Stimulated activated CD4-positive, alpha-beta T cell treated with anti-CD3 and anti-CD28 coated beads, Interleukin-1b, Interleukin-23, amount 100 ng/mL, for 48 hours (primary cell): ENCODE measurements around the gene LMAN1L.

Experiments used
- DNase-seq: peaks from one replicate; pipeline ENCODE4 v3.0.0-alpha.2; 2020

Gene LMAN1L

DNA sequence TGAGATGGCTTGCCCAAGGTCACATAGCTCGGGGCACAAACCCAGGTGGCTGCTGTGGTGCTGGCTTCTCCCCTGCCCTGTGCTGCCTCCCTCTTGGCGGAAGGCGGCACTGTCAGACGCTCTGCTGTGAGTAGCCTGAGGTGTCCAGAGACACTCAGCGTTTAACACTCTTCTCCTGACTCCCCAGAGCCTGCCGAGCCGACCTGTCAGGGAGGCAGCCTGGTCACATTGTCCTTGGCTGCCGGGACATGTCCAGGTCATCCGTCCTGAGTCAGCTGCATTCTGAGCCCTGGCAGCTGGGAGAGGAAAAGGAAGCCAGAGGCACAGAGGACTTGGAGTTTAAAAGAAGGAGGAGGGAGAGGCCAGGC lies 4.7 kb downstream of the LMAN1L start:
- no peak for DNase-seq

DNA sequence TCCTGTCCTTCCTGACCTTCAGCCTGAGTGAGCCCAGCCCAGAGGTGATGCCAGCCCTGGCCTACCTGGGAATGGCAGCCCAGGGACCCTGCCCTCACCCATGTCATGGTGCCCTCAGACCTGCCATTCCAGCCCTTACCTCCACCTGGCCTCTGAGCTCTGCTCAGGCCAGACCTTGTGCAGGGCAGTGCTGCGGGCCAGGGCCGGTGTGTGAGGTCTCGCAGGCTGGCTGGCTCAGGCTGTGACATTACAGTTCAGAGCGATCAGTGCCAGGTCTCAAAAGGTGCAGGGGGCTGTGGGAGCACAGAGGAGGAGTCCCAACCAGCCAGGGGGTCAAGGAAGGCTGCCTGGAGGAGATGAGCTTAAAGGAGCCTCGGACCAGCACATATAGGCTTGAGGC lies 7.4 kb downstream of the LMAN1L start:
- no peak for DNase-seq

DNA sequence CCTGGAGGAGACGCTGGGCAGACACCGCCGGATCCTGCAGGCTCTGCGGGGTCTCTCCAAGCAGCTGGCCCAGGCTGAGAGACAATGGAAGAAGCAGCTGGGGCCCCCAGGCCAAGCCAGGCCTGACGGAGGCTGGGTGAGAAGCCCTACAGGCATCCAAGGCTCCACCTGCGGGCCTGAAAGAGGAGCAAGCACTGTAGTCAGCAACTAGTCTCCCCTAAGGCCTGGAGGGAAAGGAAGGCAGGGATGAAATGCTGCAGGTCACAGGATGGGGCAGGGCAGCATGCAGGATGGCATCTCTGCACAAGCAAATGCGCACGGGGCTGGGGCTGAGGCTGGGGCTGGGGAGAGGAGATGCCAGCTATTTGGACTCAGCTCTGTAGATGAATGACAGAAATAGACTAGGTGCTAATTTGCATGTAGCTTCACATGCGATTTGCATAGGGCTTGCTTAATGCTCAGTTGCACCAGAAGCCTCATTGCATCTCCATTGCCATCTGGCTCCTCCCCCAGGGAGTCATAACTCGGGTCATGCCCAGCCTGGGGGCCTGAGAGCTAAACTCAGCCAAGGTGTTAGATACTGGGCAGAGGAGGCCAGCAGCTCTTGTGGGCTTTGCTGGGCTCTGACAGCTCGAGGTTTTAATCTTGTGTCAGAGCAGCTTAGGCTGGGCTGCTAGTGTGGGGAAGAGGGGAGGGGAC lies 8.6 kb downstream of the LMAN1L start:
- no peak for DNase-seq

DNA sequence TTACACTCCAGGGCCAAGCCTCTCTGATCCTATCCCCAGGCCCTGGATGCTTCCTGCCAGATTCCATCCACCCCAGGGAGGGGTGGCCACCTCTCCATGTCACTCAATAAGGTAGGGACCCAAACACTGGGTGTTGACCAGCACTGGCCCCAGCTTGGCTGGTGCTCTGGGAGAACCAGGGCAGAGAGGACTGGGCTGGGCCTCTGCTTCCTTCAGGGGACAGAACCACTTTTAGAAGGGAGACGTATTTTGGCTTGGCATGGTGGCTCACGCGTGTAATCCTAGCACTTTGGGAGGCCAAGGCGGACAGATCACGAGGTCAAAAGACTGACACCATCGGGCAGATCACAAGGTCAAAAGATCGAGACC lies 9.1 kb downstream of the LMAN1L start:
- no peak for DNase-seq

DNA sequence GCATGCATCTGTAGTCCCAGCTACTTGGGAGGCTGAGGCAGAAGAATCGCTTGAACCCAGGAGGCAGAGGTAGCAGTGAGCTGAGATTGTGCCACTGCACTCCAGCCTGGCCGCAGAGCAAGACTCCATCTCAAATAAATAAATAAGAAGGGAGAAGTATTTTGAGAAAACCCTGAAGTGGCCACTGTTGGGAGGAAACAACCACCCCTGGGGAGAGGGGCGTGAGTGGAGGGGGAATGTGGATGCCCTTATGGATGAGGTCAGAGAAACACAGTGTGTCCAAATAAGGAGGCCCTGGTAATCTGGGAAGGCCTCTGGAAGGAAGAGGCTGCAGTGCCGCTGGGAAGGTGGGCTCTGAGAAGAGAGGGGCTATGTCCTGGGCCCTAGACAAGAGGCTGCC lies 9.6 kb downstream of the LMAN1L start:
- no peak for DNase-seq

DNA sequence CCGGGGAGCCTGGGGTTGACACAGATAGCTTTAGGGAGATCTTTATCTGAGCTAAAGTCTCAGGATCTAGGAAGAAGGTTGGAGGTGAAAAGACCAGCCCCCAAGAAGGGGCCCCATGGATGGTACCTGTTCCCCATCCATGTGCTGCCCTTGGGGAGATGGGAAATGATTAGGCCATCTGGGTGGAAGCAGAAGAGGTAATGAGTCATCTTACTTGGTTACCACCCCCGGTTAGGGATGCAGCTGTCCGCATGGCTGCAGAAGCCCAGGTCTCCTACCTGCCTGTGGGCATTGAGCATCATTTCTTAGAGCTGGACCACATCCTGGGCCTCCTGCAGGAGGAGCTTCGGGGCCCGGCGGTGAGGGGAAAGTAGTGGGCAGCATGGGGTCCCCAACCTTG lies 10.7 kb downstream of the LMAN1L start:
- DNase-seq: no peak

DNA sequence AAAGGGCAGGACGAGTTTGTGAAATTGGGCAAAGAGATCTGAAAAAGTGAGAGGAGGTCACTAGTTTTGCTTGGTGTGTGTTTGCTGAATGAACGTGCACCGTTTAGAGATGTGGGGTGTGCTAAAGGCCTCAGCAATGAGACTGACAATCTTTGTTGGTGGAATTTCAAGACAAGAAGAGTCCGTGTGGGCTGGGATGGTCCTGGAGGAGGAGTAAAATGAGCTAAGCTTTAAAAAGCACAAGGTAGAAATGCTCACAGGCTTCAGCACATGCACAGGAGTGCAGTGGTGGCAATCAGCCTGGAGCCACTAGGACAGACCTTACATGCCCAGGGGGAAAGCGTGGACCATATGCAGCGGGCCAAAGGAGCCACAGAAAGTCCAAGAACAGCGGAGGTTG lies 12.3 kb downstream of the LMAN1L start:
- no peak for DNase-seq

DNA sequence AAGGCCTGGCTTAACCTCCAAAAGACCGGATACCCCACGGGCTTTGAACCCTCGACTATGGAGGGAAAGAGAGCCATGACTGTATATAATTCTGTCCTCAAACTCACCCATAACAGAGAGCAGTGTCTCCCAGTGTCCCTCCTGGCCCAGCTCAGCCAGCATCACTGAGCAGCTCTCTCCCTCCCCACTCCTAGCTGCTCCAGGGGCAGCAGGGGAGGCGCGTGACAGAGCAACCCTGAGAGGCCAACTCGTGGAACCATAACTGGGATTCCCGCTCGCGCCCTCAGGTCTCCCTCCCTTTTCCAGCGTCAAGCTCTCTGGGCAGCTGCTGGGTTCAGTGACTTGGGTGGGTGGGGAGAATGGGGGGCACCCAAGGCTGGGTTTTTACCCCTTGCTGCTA lies 13.2 kb downstream of the LMAN1L start:
- no peak for DNase-seq

DNA sequence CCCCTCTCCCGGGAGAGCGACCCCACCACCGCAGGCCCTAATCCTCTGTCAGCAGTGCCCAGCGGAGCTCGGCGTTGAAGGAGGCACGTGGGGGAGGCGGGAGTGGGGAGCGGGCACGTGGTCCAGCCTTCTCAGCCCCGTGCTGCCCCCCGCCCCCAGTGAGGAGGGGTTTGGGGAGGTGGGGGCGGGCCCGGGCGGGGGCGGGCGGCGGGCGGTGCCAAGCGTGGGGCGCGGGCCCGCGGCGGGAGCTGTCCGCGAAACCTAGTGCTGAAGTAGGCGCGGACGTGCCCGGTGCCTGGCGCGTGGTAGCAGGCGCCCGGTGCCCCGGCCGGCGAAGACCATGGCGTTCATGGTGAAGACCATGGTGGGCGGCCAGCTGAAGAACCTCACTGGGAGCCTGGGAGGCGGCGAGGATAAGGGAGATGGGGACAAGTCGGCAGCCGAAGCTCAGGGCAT lies 13.8 kb downstream of the LMAN1L start, which contains the start of gene CPLX3:
Gene CPLX3, plus strand, starts transcription at position 264 of the 456 bp plus-strand sequence. Its CDS starts 77 bp downstream, at position 341.
- DNase-seq: no peak

DNA sequence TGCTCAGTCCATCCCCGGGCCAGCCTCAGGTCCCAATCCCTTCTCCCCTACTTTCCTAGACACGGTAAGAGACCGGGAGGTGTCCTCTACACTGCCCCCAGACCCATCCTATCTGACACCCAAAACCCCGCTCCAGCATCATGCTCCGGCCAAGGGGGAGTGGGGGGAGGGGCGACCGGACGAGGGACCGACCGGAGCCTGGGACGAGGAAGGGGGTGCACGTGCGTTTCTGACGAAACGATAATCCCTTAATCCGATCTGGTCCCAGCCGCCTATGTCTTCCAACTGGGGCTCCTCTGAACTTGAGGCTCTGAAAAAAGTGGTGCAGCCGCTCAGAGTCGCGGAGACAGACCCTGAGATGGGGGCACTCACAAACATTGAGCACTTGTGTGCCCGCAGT lies 14.3 kb downstream of the LMAN1L start:
- DNase-seq: no peak

DNA sequence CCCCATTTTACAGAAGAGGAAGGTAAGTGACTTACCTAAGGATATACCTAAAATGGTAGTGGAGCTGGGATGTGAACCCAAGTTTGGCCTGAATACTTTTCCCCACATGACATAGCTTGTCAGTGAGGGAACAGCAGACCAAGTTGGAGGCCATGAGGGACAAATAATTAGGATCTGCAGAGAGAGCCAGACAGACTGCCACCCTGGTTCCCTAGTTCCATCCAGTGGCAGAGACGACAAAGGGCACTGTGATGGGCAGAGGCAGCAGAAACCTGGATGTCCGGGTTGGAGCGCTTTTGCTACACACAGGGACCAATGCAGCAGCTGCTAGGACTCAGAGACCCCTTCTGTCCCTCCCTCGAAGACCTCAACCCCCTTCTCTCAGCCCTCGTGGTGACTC lies 15.0 kb downstream of the LMAN1L start:
- no peak for DNase-seq

DNA sequence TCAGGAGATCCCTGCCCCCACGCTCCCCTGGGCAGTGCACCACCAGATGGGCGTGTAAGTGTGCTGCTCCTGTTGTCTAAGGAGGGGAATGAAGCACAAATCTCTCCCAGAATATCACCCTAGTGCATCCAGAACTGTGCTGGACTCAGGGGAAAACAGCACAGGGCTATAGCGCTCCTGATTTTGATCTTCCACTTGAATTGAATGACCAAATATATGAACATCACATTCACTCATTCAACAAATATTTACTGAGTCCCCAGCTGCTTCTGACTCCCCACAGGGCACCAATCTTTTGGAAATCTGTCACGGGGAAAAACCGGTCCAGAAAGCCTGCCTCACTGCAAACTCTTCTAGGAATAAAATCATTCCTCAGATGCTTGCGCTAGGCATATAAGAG lies 16.2 kb downstream of the LMAN1L start:
- no peak for DNase-seq

DNA sequence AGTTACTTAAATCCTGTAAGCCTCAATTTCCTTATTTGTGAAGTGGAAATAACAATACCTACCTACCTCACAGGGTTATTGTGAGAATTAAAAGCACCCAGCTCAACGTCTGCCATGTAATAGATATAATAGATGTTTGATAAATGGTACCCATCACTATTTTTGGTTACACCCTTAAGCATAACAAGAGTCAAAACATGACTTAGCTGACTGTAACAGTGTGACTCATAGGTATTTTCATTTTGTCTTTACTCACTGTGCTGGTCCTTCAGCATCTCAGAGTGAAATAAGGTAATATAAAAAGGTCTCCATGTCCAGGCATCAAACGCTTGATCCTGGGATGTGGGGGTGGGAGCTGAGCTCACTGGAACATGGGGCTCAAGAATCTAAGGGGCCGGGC lies 16.9 kb downstream of the LMAN1L start:
- no peak for DNase-seq

DNA sequence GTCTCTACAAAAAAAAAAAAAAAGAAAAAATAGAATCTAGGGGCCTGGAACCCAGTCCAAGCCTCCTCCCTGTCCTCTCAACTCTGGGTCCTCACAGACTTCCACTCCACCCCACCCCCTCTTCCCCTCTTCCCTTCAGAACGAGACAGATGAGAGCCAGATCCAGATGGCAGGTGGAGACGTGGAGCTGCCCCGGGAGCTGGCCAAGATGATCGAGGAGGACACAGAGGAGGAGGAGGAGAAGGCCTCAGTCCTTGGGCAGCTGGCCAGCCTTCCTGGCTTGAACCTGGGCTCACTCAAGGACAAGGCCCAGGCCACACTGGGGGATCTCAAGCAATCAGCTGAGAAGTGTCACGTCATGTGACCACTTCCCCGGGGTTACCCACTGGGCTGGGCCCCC lies 17.4 kb downstream of the LMAN1L start:
- DNase-seq: no peak

DNA sequence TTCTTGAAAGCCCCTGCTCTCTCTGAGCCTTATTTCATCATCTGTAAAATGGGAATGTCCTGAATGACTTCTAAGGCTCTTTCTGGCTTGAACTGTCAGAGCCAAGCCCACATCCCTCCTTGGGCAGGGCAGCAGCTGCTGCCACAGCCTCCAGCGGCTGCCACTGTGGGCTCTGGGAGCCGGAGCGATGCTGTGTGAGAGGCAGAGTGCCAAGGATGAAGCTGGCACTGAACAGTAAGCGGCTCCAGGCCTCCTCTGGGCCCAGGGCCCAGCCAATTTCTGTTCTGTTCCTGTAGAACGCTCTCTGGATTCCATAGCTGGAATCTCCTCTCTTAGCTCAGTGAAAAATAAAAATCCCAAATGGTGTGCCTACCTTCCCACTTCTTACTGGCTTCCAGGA lies 18.2 kb downstream of the LMAN1L start:
- DNase-seq: no peak

DNA sequence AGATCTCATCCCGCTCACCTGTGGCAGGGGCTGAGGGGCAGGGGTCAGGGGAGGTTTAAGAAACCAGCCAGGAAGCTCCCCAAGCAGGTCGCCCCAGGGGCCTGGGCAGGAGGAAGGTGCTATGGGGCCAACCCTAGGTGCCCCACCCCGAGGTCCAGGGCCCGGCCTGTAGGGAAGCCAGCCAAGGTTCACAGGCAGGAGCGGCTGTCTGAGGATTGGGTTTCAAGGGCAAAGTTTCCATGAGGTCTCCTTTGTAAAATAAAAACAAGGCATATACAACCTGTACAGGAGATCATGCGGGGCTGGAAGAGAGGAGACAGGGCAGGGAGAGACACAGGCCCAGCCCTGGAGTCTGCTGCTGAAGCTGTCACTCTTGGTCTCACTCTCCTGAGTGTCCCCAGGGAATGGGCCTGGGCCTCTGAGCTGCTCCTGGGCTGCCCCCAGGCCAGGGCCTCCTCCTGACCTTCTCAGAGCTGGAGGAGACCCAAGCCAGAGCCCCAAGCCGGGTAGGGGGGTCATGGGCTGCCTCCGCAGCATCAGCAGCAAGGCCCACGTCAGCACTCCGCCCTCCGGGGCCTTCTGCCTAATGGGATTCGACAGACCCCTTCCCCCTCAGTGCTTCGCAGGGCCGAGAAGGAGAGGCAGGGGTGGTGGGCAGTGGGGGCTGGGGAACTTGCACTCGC lies 19.3 kb downstream of the LMAN1L start:
- no peak for DNase-seq

DNA sequence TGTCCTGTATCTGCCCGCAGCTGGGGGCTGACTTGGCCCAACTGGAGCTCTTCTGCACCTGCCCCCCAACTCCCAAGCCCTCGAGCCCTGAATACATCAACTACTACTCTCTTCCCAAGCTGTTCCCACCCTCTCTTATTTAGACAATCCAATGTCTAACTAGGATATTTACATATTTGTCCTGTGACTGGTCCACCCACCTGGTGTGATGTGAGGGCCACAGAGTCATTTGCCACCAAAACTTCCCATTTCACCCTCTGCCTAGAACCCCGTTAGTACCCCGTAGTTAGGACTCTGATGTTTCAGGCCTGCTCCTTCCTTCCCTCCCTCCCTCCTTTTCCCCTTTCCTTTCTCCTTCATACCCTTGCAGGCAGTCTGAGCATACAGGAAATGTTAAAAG lies 20.2 kb downstream of the LMAN1L start:
- DNase-seq: no peak

DNA sequence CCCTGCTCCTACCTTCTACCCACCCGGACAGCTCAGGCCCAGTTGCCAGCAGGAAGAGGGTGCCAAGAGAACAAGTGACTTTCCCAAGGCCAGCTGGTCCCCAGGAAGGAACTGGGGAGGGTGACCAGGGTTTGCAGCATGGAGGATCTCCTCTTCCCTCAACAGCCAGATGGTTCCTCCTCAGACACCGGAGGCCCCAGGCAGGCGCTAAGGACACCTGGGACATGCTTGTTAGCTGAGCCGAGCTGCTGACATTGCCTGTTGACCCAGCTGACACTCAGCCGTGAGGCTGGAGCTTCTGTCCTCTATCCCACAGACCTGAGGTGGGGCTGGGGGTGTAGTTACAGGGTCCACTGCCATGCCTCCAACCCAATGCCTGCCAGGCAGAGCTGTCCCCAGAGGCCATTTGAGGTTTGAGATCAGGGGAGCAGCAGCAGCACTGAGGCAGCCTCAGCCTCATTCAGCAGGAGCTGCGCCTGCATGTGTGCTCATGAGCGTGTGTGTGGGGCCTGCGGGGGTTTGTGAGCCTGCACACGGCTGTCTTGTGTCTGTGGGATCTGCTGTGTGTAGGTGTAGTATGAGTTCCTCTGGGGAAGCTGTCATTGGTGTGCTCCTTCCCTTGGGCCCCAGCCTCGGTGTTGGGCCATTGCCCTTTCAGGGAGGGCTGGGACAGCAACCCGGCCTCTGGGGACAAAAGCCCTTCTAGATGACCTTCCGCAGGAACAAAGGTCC lies 20.9 kb downstream of the LMAN1L start:
- no peak for DNase-seq

DNA sequence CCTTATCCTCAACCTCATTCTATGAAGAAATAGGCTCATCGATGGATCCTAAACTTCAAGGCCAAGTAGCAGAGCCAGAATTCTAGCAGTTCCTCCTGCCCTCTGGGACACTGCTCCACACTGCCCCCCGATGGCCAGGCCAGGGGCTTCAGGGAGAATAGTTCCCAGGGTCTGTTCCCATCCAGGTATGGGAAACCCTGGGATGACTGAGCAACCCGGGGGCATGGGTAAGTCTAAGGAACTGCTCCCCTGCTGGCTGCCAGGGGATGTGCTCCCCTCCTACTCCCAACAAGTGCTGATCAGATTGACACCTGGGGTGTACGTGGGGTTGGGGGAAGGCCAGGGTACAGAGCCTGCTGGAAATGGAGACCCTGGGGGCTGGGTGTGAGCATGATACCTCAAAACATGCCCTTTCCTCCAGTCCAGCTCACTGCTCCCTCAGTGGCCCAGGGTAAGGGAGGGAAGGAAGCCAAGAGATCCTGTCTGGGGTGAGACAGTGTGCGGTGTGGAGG lies 22.7 kb downstream of the LMAN1L start:
- DNase-seq: peak; percentile 50

DNA sequence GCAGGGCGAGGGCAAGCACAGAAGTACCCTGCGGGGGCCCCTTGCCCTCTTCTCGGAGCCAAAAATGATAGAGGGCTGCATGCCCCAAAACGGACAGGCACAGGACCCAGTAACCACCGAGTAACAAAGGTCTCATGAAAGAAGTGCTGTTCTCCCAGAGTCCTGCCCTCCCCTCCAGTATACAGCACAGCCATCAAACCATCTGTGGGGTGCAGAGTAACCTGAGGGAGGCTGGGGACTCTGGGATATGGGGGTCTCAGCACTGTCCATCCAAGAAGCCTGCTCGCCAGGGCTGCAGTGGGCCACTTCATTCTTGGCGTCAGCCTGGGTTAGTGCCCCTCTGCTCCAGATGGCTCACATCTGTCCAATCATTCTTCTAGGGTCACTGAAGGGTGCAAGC lies 24.2 kb downstream of the LMAN1L start:
- DNase-seq: no peak

DNA sequence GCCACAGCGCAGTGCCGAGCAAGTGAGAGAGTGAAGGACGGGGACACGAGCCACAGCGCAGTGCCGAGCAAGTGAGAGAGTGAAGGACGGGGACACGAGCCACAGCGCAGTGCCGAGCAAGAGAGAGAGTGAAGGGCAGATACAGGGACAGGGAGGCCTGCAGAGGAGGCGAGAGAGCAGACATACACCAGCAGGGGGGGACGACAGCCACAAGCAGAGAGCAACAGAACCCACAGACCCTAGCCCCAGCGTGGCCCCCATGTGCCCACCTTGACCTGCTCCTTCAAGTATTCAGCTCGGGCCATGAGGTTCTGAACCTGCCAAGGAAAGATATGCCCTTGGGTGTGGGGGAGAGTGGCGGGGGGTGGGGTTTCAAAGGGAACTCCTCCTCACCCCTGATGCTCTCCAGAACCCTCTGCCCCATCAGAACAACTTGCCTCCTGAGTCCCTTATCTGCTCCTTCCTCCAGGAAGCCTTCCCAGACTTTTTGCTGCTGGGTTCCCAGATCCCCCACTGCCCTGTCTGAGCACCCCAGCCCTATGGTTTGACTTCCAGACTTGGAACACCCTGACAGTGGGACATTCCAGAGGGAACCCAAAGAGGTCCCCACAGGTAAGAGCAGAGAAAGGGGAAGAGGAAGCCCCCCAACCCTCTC lies 25.0 kb downstream of the LMAN1L start:
- no peak for DNase-seq

DNA sequence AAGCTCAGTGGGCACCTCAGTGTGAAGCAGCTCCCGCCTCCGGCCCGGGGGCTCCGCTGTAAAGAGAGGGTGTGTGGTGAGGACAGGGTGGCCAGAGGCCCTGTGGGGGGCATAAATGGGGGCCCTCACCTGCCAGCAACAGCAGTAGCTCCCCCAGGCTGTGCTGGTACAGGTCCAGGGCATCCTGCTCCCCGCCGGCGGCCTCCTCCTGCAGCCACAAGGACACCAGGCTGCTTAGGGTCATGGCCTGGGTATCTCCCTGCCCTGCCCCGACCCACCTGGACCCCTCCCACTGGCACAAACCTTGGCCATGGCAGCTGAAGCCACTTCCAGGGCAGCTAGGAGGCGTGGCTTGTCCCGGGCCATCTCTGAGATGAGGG lies 25.5 kb downstream of the LMAN1L start:
- DNase-seq: no peak

DNA sequence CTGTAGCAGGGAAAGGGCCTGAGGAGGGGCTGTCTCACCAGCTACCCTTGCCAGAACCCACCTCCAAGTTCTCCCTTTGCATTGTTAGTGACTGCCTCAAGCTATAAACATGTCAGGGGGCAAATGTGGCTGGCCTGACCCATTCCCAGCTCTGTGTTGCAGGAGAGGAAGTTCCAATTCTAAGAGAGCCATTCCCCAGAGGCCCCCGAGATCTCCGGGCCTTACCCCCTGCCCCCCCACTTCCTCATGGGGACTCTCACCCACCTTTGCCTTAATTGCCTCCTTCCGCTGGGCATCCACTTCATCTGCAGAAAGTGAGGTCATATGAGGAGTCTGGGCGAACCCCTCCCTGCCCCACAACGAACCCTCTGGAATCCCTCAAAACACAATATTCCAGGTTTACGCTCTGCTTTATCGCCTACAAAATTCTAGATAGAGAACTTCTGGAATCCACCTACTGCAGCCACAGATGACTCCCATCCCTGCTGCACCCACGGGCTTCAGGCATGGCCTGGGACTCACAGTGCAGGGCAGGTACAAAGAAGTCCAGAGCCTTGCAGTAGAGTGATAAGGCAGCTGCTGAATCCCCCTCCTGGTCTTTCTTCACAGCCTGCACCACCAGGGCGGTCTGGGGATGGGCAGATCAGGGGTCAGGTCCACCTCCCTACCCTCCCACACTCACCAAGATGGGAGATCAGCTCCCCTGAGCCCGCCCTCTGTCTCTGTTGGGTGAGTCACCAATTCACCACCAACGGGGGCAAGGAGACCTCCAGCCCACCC lies 26.3 kb downstream of the LMAN1L start:
- no peak for DNase-seq
